Measurements from ENCODE around the gene ID4.

Gene ID4

GRCh38 chr6:19864285-19864684 is 27.1 kb downstream of the ID4 start:
- no peak for DNase-seq

GRCh38 chr6:19865178-19865577 is 28.0 kb downstream of the ID4 start:
- no peak for DNase-seq

- no peak for DNase-seq
These were observed 29.2 kb downstream of the ID4 start for GRCh38 chr6:19866173-19866984.

GRCh38 chr6:19866985-19867627 is 29.9 kb downstream of the ID4 start:
- no peak for DNase-seq

GRCh38 chr6:19869464-19869863 is 32.3 kb downstream of the ID4 start:
- DNase-seq: no peak

- DNase-seq: no peak
These were observed 33.2 kb downstream of the ID4 start for GRCh38 chr6:19870322-19870721.

GRCh38 chr6:19873031-19873430 is 35.9 kb downstream of the ID4 start:
- DNase-seq: no peak

- no peak for DNase-seq
These were observed 39.5 kb downstream of the ID4 start for GRCh38 chr6:19876672-19877071.

- DNase-seq: no peak
These were observed 42.5 kb downstream of the ID4 start for GRCh38 chr6:19879663-19880062.

GRCh38 chr6:19880066-19880465 is 42.9 kb downstream of the ID4 start:
- DNase-seq: no peak

GRCh38 chr6:19891451-19891850 is 54.3 kb downstream of the ID4 start:
- no peak for DNase-seq

Data from NK-92 treated with Interleukin-12 subunit alpha and Interleukin-12 subunit beta, amount 100 ng/mL, for 24 hours (cell line).